Activated CD8-positive, alpha-beta T cell treated with anti-CD3 and anti-CD28 coated beads, Interleukin-2, amount 10 ng/mL, durations not matched to agents 7 days and 5 days (primary cell): Measurements from ENCODE around the gene HSPA4. TPM values are rescaled to one million over a fixed set of nuclear protein-coding genes. Genes with fewer than 3 reads are reported as not detected.
"Not testable (repeated sequence)": the region's sequence is repeated elsewhere in the genome, so short reads cannot be mapped to it uniquely, and the experiment has no call there.

ENCODE experiments used
- ATAC-seq: fragments of 150-1000 bp; cut with Tn5 transposase; one replicate; pipeline ENCODE4 v1.10.0; 2021; ENCODE audit warnings: moderate library complexity
- CTCF ChIA-PET: fragments of 350-600 bp; sonication (Branson Sonifier 250); formaldehyde crosslinking; loops from one replicate; lab custom pipeline; 2021; ENCODE audit warnings: antibody characterized with exemption; lab: Charles Lee
- POLR2A ChIA-PET: fragments of 350-600 bp; sonication (Branson Sonifier 250); formaldehyde crosslinking; loops from one replicate; lab custom pipeline; 2021; ENCODE audit warnings: antibody characterized with exemption; lab: Charles Lee
- DNase-seq: peaks from one replicate; pipeline ENCODE4 v3.0.0-alpha.2; 2020
- H3K27ac Mint-ChIP-seq: one replicate; pipeline ENCODE4 v1.8.0; 2021; ENCODE audit warnings: mild to moderate bottlenecking, mixed read lengths
- H3K27me3 Mint-ChIP-seq: one replicate; pipeline ENCODE4 v1.8.0; 2021; ENCODE audit warnings: low read depth, mixed read lengths
- H3K36me3 Mint-ChIP-seq: one replicate; pipeline ENCODE4 v1.8.0; 2021; ENCODE audit warnings: low read depth, mixed read lengths
- H3K4me1 Mint-ChIP-seq: one replicate; pipeline ENCODE4 v1.8.0; 2021; ENCODE audit warnings: low read depth, mixed read lengths
- H3K4me3 Mint-ChIP-seq: one replicate; pipeline ENCODE4 v1.8.0; 2021; ENCODE audit warnings: mild to moderate bottlenecking, mixed read lengths
- H3K9me3 Mint-ChIP-seq: one replicate; pipeline ENCODE4 v1.8.0; 2022; ENCODE audit warnings: mixed read lengths; ENCODE audit not compliant: insufficient read depth
- total RNA-seq, 2 experiments: library from RNA; stranded (reverse); gene quantifications; one replicate each; pipeline ENCODE4 v1.2.3, GENCODE V29; 2021

The HSPA4 gene
- total RNA-seq, result 100 to 1,000 TPM; 106 to 108 TPM

- H3K36me3 Mint-ChIP-seq, result peaks cover 21% of the 10 kb centered on the region
- peak; percentile 99 for DNase-seq
- ATAC-seq, result peak; percentile 84
- no peaks in the 10 kb centered on the region for H3K9me3 Mint-ChIP-seq
- ChIA-PET CTCF (interaction anchor here (1.1 kb wide), 1 partner anchor 27 kb away, joined by 3 read pairs; no protein-coding TSS in a partner anchor), POLR2A (interaction anchor here (0.6 to 2.7 kb wide), 18 partner anchors 8 to 1853 kb away, joined by 3 to 36 read pairs (median 4); partner anchors contain the start of genes AFF4, GDF9, IRF1 and KIF3A)
- peak within 1 kb of the TSS; percentile 100 for H3K27ac Mint-ChIP-seq
- H3K27me3 Mint-ChIP-seq, result no peaks in the 10 kb centered on the region
- H3K4me3 Mint-ChIP-seq, result peak within 1 kb of the TSS; percentile 98
- peaks cover 51% of the 10 kb centered on the region for H3K4me1 Mint-ChIP-seq
Measured at GRCh38 chr5:133051542-133052316, at the start of gene HSPA4. HSPA4 (plus strand) TSS chr5:133052013; CDS start chr5:133052251, 238 bp downstream.

- H3K9me3 Mint-ChIP-seq, result no peaks in the 10 kb centered on the region
- no peak overlapping the region for H3K4me3 Mint-ChIP-seq
- H3K27ac Mint-ChIP-seq, result no peak overlapping the region
- POLR2A ChIA-PET, result no interaction called here
- peaks cover 21% of the 10 kb centered on the region for H3K36me3 Mint-ChIP-seq
- ATAC-seq, result no peak
- H3K4me1 Mint-ChIP-seq, result no peaks in the 10 kb centered on the region
- no peaks in the 10 kb centered on the region for H3K27me3 Mint-ChIP-seq
- CTCF ChIA-PET, result no interaction called here
- no peak for DNase-seq
Measured at GRCh38 chr5:133006653-133007052, 45.2 kb upstream of the HSPA4 start.

GRCh38 chr5:133008455-133008854 lies 43.4 kb upstream of the HSPA4 start:
- H3K4me1 Mint-ChIP-seq, CTCF ChIA-PET, DNase-seq, H3K27me3 Mint-ChIP-seq, H3K4me3 Mint-ChIP-seq, H3K27ac Mint-ChIP-seq, ATAC-seq, H3K9me3 Mint-ChIP-seq: not testable (repeated sequence)
- POLR2A ChIA-PET, result interaction anchor here (1.0 kb wide), 1 partner anchor 17 kb away, joined by 5 read pairs; the partner anchor contains the start of gene ZCCHC10
- peaks cover 16% of the 10 kb centered on the region for H3K36me3 Mint-ChIP-seq

GRCh38 chr5:133015466-133015865 lies 36.3 kb upstream of the HSPA4 start:
- no peaks in the 10 kb centered on the region for H3K4me1 Mint-ChIP-seq
- ATAC-seq (no peak), DNase-seq (no peak)
- no peak overlapping the region for H3K4me3 Mint-ChIP-seq
- no peaks in the 10 kb centered on the region for H3K9me3 Mint-ChIP-seq
- H3K36me3 Mint-ChIP-seq, result peaks cover 28% of the 10 kb centered on the region
- no peaks in the 10 kb centered on the region for H3K27me3 Mint-ChIP-seq
- ChIA-PET POLR2A (no interaction called here), CTCF (no interaction called here)
- no peak overlapping the region for H3K27ac Mint-ChIP-seq

GRCh38 chr5:133017964-133018363 lies 33.8 kb upstream of the HSPA4 start:
- Mint-ChIP-seq H3K27me3 (no peaks in the 10 kb centered on the region), H3K4me3 (no peak overlapping the region), H3K36me3 (peaks cover 26% of the 10 kb centered on the region), H3K9me3 (no peaks in the 10 kb centered on the region), H3K4me1 (no peaks in the 10 kb centered on the region), H3K27ac (no peak overlapping the region)
- DNase-seq (no peak), ATAC-seq (no peak)
- ChIA-PET CTCF (no interaction called here), POLR2A (no interaction called here)

GRCh38 chr5:133019471-133019870 lies 32.3 kb upstream of the HSPA4 start:
- CTCF ChIA-PET, result interaction anchor here (0.7 to 1.4 kb wide), 2 partner anchors 60 to 1648 kb away, joined by 3 read pairs; no protein-coding TSS in a partner anchor
- H3K27me3 Mint-ChIP-seq, POLR2A ChIA-PET, H3K9me3 Mint-ChIP-seq, H3K4me3 Mint-ChIP-seq, H3K4me1 Mint-ChIP-seq, ATAC-seq, DNase-seq, H3K27ac Mint-ChIP-seq: not testable (repeated sequence)
- peaks cover 30% of the 10 kb centered on the region for H3K36me3 Mint-ChIP-seq

- peak; percentile 99 for ATAC-seq
- peaks cover 1% of the 10 kb centered on the region for H3K27me3 Mint-ChIP-seq
- ChIA-PET CTCF (no interaction called here), POLR2A (interaction anchor here (1.1 to 4.4 kb wide), 4 partner anchors 17 to 29 kb away, joined by 4 to 32 read pairs (median 4); partner anchors contain the start of gene HSPA4)
- peaks cover 18% of the 10 kb centered on the region for H3K4me1 Mint-ChIP-seq
- H3K4me3 Mint-ChIP-seq, result peak within 1 kb of the TSS; percentile 88
- DNase-seq, result peak; percentile 94
- H3K9me3 Mint-ChIP-seq, result no peaks in the 10 kb centered on the region
- H3K36me3 Mint-ChIP-seq, result peaks cover 10% of the 10 kb centered on the region
- peak within 1 kb of the TSS; percentile 88 for H3K27ac Mint-ChIP-seq
Measured at GRCh38 chr5:133025804-133026663, 25.8 kb upstream of the HSPA4 start, which contains the start of gene ZCCHC10. ZCCHC10 (minus strand) TSS chr5:133026549; CDS start chr5:133026537, 12 bp downstream.

GRCh38 chr5:133026664-133027153 lies 25.1 kb upstream of the HSPA4 start:
- peaks cover 1% of the 10 kb centered on the region for H3K27me3 Mint-ChIP-seq
- CTCF ChIA-PET, result interaction anchor here (0.7 kb wide), 1 partner anchor 120 kb away, joined by 3 read pairs; no protein-coding TSS in a partner anchor

GRCh38 chr5:133029416-133029815 lies 22.4 kb upstream of the HSPA4 start:
- Mint-ChIP-seq H3K9me3 (no peaks in the 10 kb centered on the region), H3K4me1 (peaks cover 20% of the 10 kb centered on the region), H3K4me3 (no peak overlapping the region), H3K36me3 (peaks cover 4% of the 10 kb centered on the region), H3K27ac (no peak overlapping the region), H3K27me3 (peaks cover 1% of the 10 kb centered on the region)
- ChIA-PET POLR2A (no interaction called here), CTCF (no interaction called here)
- ATAC-seq, result no peak
- DNase-seq, result no peak

More at GRCh38 chr5:133026664-133027153, 25.1 kb upstream of the HSPA4 start:
- no peak for ATAC-seq
- no peaks in the 10 kb centered on the region for H3K9me3 Mint-ChIP-seq
- H3K36me3 Mint-ChIP-seq, result peaks cover 8% of the 10 kb centered on the region
- POLR2A ChIA-PET, result interaction anchor here (4.4 kb wide), 1 partner anchor 25 kb away, joined by 32 read pairs; the partner anchor contains the start of gene HSPA4
- no peak for DNase-seq
- peaks cover 18% of the 10 kb centered on the region for H3K4me1 Mint-ChIP-seq
- H3K4me3 Mint-ChIP-seq, result peak overlapping the region; percentile 88
- no peak overlapping the region for H3K27ac Mint-ChIP-seq

- Mint-ChIP-seq H3K36me3 (peaks cover 3% of the 10 kb centered on the region), H3K27me3 (peaks cover 5% of the 10 kb centered on the region), H3K27ac (no peak overlapping the region), H3K9me3 (no peaks in the 10 kb centered on the region), H3K4me1 (peaks cover 13% of the 10 kb centered on the region), H3K4me3 (no peak overlapping the region)
- ChIA-PET CTCF (interaction anchor here (1.0 kb wide), 1 partner anchor 69 kb away, joined by 3 read pairs; no protein-coding TSS in a partner anchor), POLR2A (interaction anchor here (2.7 kb wide), 1 partner anchor 21 kb away, joined by 10 read pairs; the partner anchor contains the start of gene HSPA4)
- ATAC-seq, result no peak
- no peak for DNase-seq
Measured at GRCh38 chr5:133030343-133031005, 21.3 kb upstream of the HSPA4 start.
